IMR-90 (cell line): ENCODE measurements around the gene CDCP2. TPM values are rescaled to one million over a fixed set of nuclear protein-coding genes. Genes with fewer than 3 reads are reported as not detected.

Experiments used
- ATAC-seq: fragments of 200-7000 bp; cut with Tn5 transposase; 2 replicates; pipeline ENCODE4 v1.9.1; 2020; ENCODE audit warnings: low read depth, mild to moderate bottlenecking, moderate library complexity
- BruUV-seq: library from RNA; stranded (reverse); fragments of 400-500 nt; replicated peaks from 2 replicates; lab custom pipeline; 2021; lab: Mats Ljungman, UMichigan
- CTCF ChIA-PET: fragments of 300-600 bp; formaldehyde crosslinking; extraction: SDS; loops from one replicate; lab custom pipeline; 2021; ENCODE audit warnings: antibody characterized with exemption; lab: Yijun Ruan, JAX
- POLR2A ChIA-PET: fragments of 300-600 bp; sonication (Branson Sonifier 250); formaldehyde crosslinking; loops from one replicate; lab custom pipeline; 2022; ENCODE audit warnings: antibody characterized with exemption; ENCODE audit not compliant: unreplicated experiment; lab: Charles Lee
- DNase-seq: peaks from one replicate; pipeline ENCODE4 v3.0.0; 2013
- H2AFZ ChIP-seq: replicated peaks from 2 replicates; pipeline ENCODE3; 2013; ENCODE audit warnings: low read length, mild to moderate bottlenecking; ENCODE audit not compliant: poor library complexity
- H2AK5ac ChIP-seq: 2 replicates; pipeline ENCODE4 v1.6.1; 2013; ENCODE audit warnings: low read depth, low read length, inconsistent platforms
- H2AK9ac ChIP-seq: replicated peaks from 2 replicates; pipeline ENCODE3; 2013; ENCODE audit warnings: mild to moderate bottlenecking, low read depth, low read length, moderate library complexity; ENCODE audit not compliant: poor library complexity
- H2BK120ac ChIP-seq: 2 replicates; pipeline ENCODE4 v1.6.1; 2013; ENCODE audit warnings: low read depth, low read length, inconsistent platforms
- H2BK15ac ChIP-seq: 3 replicates; pipeline ENCODE4 v1.6.1; 2013; ENCODE audit warnings: low read depth, low read length, inconsistent platforms
- H2BK20ac ChIP-seq: 2 replicates; pipeline ENCODE4 v1.6.1; 2013; ENCODE audit warnings: low read depth, mild to moderate bottlenecking, inconsistent platforms, low read length, moderate library complexity
- H2BK5ac ChIP-seq: 2 replicates; pipeline ENCODE4 v1.6.1; 2013; ENCODE audit warnings: mild to moderate bottlenecking, low read depth, low read length, inconsistent platforms; ENCODE audit not compliant: poor library complexity, severe bottlenecking
- H3K14ac ChIP-seq: replicated peaks from 2 replicates; pipeline ENCODE4 v1.6.1; 2013; ENCODE audit warnings: low read depth, low read length, inconsistent platforms
- H3K18ac ChIP-seq: 2 replicates; pipeline ENCODE4 v1.6.1; 2013; ENCODE audit warnings: low read depth, low read length, control low read depth
- H3K23ac ChIP-seq: 2 replicates; pipeline ENCODE4 v1.6.1; 2013; ENCODE audit warnings: low read depth, low read length, inconsistent platforms
- H3K27ac ChIP-seq: 2 replicates; pipeline ENCODE4 v1.5.1; 2013; ENCODE audit warnings: mild to moderate bottlenecking, control low read depth, low read length; ENCODE audit not compliant: insufficient read depth
- H3K27me3 ChIP-seq: 2 replicates; pipeline ENCODE4 v1.6.1; 2013; ENCODE audit warnings: low read length; ENCODE audit not compliant: control insufficient read depth, insufficient read depth
- H3K36me3 ChIP-seq: 2 replicates; pipeline ENCODE4 v1.6.1; 2013; ENCODE audit warnings: low read length, mixed read lengths; ENCODE audit not compliant: control insufficient read depth, insufficient read depth
- H3K4ac ChIP-seq: 2 replicates; pipeline ENCODE4 v1.6.1; 2013; ENCODE audit warnings: low read depth, low read length, inconsistent platforms
- H3K4me1 ChIP-seq: 2 replicates; pipeline ENCODE4 v1.6.1; 2013; ENCODE audit warnings: low read length, mixed read lengths; ENCODE audit not compliant: control insufficient read depth, insufficient read depth
- H3K4me2 ChIP-seq: 2 replicates; pipeline ENCODE4 v1.6.1; 2013; ENCODE audit warnings: low read depth, mild to moderate bottlenecking, control low read depth, low read length, moderate library complexity
- H3K4me3 ChIP-seq: 2 replicates; pipeline ENCODE4 v1.5.1; 2013; ENCODE audit warnings: low read depth, mild to moderate bottlenecking, control low read depth, low read length, moderate library complexity; ENCODE audit not compliant: insufficient read depth
- H3K56ac ChIP-seq: 2 replicates; pipeline ENCODE4 v1.6.1; 2013; ENCODE audit warnings: low read length, inconsistent platforms; ENCODE audit not compliant: insufficient read depth; ENCODE audit errors: extremely low read depth
- H3K79me1 ChIP-seq, 2 experiments: 2 replicates each; pipeline ENCODE4 v1.6.1; 2013; ENCODE audit warnings: low read length in 2 of 2, inconsistent platforms in 1 of 2, low read depth in 1 of 2
- H3K9ac ChIP-seq: 2 replicates; pipeline ENCODE4 v1.6.1; 2013; ENCODE audit warnings: low read depth, low read length, control low read depth
- H3K9me1 ChIP-seq: 2 replicates; pipeline ENCODE4 v1.6.1; 2013; ENCODE audit warnings: low read length, inconsistent platforms; ENCODE audit not compliant: insufficient read depth
- H3K9me3 ChIP-seq: 2 replicates; pipeline ENCODE4 v1.6.1; 2013; ENCODE audit warnings: low read length; ENCODE audit not compliant: control insufficient read depth, insufficient read depth
- H4K20me1 ChIP-seq: 2 replicates; pipeline ENCODE4 v1.6.1; 2013; ENCODE audit warnings: low read length, inconsistent platforms; ENCODE audit not compliant: insufficient read depth
- H4K5ac ChIP-seq: 2 replicates; pipeline ENCODE4 v1.6.1; 2013; ENCODE audit warnings: mild to moderate bottlenecking, low read depth, low read length, control low read depth
- H4K8ac ChIP-seq, 2 experiments: 2 replicates each; pipeline ENCODE4 v1.6.1; 2013; ENCODE audit warnings: low read depth in 2 of 2, low read length in 2 of 2, control low read depth in 1 of 2, inconsistent platforms in 1 of 2
- H4K91ac ChIP-seq: 2 replicates; pipeline ENCODE4 v1.6.1; 2013; ENCODE audit warnings: low read depth, low read length, inconsistent platforms; ENCODE audit not compliant: insufficient read depth
- BHLHE40 ChIP-seq: fragments of 150-350 bp; IDR thresholded peaks from 2 replicates; pipeline ENCODE4 v1.6.1; 2016; ENCODE audit warnings: mild to moderate bottlenecking, low read depth, low read length
- CEBPB ChIP-seq: IDR thresholded peaks from 2 replicates; pipeline ENCODE4 v1.6.1; 2012; ENCODE audit warnings: low read depth, low read length, improper control_type of control experiment
- CHD1 ChIP-seq: IDR thresholded peaks from 2 replicates; pipeline ENCODE4 v1.6.1; 2012; ENCODE audit warnings: low read depth, low read length, improper control_type of control experiment
- CTCF ChIP-seq: conservative IDR thresholded peaks from 2 replicates; pipeline ENCODE4 v1.5.1; 2012; ENCODE audit warnings: mild to moderate bottlenecking, low read depth, low read length, improper control_type of control experiment
- ELK1 ChIP-seq: fragments of 150-350 bp; IDR thresholded peaks from 2 replicates; pipeline ENCODE4 v1.6.1; 2016; ENCODE audit warnings: low read depth, mild to moderate bottlenecking, low read length, moderate library complexity, borderline replicate concordance
- FOS ChIP-seq: fragments of 150-350 bp; IDR thresholded peaks from 2 replicates; pipeline ENCODE4 v1.6.1; 2016; ENCODE audit warnings: low read depth, low read length
- MAFK ChIP-seq: IDR thresholded peaks from 2 replicates; pipeline ENCODE4 v1.6.1; 2012; ENCODE audit warnings: low read depth, low read length, improper control_type of control experiment
- MAZ ChIP-seq: IDR thresholded peaks from 2 replicates; pipeline ENCODE4 v1.6.1; 2012; ENCODE audit warnings: low read depth, mild to moderate bottlenecking, low read length, improper control_type of control experiment, moderate library complexity, borderline replicate concordance
- MXI1 ChIP-seq: IDR thresholded peaks from 2 replicates; pipeline ENCODE4 v1.6.1; 2012; ENCODE audit warnings: low read depth, mild to moderate bottlenecking, low read length, moderate library complexity, borderline replicate concordance
- NFE2L2 ChIP-seq: fragments of 150-350 bp; IDR thresholded peaks from 2 replicates; pipeline ENCODE4 v1.6.1; 2016; ENCODE audit warnings: low read depth, mild to moderate bottlenecking, low read length
- POLR2A ChIP-seq: IDR thresholded peaks from 2 replicates; pipeline ENCODE4 v1.6.1; 2012; ENCODE audit warnings: mild to moderate bottlenecking, low read depth, low read length
- RAD21 ChIP-seq: IDR thresholded peaks from 2 replicates; pipeline ENCODE4 v1.6.1; 2012; ENCODE audit warnings: low read length, improper control_type of control experiment
- RCOR1 ChIP-seq: IDR thresholded peaks from 2 replicates; pipeline ENCODE4 v1.6.1; 2012; ENCODE audit warnings: mild to moderate bottlenecking, low read length, improper control_type of control experiment; ENCODE audit not compliant: insufficient replicate concordance
- RFX5 ChIP-seq: IDR thresholded peaks from 2 replicates; pipeline ENCODE4 v1.8.0; 2012; ENCODE audit warnings: low read depth, mild to moderate bottlenecking, low read length, moderate library complexity
- SMC3 ChIP-seq: fragments of 150-350 bp; IDR thresholded peaks from 2 replicates; pipeline ENCODE4 v1.6.1; 2016; ENCODE audit warnings: low read depth, mild to moderate bottlenecking, antibody characterized with exemption, low read length, moderate library complexity
- USF2 ChIP-seq: fragments of 150-350 bp; IDR thresholded peaks from 2 replicates; pipeline ENCODE4 v1.6.1; 2017; ENCODE audit warnings: mild to moderate bottlenecking, antibody characterized with exemption, low read length, low read depth
- WGBS, 2 experiments: methylation state at CpG; one replicate each; pipeline versions ENCODE4 v1.1.5 to v1.1.7; 2013; ENCODE audit warnings: missing lambda C conversion rate in 2 of 2; ENCODE audit not compliant: insufficient read length in 1 of 2; ENCODE audit errors: extremely low coverage in 2 of 2; 5-methylcytosine and 5-hydroxymethylcytosine counted together
- dilution Hi-C: fragments of 300-500 bp; cut with HindIII; formaldehyde crosslinking; loops from one replicate; pipeline ENCODE4 v1.14.3; 2018; ENCODE audit warnings: low sequenced_read_pairs; ENCODE audit not compliant: unreplicated experiment
- in situ Hi-C: fragments of 300-500 bp; cut with MboI; formaldehyde crosslinking; loops from 3 replicates; pipeline ENCODE4 v1.14.3; 2019; ENCODE audit warnings: low sequenced_read_pairs, inconsistent platforms, mixed read lengths
- intact Hi-C: fragments of 100-400 bp; cut with micrococcal nuclease; formaldehyde crosslinking; loops from 2 replicates; pipeline ENCODE4 v1.10.0; 2022
- polyA plus RNA-seq, 3 experiments: library from polyadenylated mRNA; depleted of rRNA; stranded (reverse); fragments of >200 nt; gene quantifications; 2 replicates each; pipeline ENCODE4 v1.2.3, GENCODE V29; 2012; ENCODE audit warnings: low replicate concordance in 1 of 3
- total RNA-seq: library from RNA; depleted of rRNA; stranded (reverse); fragments of >200 nt; gene quantifications from 2 replicates; pipeline ENCODE4 v1.2.3, GENCODE V29; 2012

The CDCP2 gene
- total and polyA plus RNA-seq, 2 of the 4 experiments (the other 2 are of a cell fraction): not detected

GRCh38 chr1:54157401-54157800 is 4.6 kb upstream of the CDCP2 start:
- H3K4me3 ChIP-seq: no peak overlapping the region
- TF ChIP-seq CTCF (no peak), CEBPB (no peak), RAD21 (no peak), MAFK (no peak), RCOR1 (no peak), ELK1 (no peak), SMC3 (no peak), FOS (no peak), USF2 (no peak), POLR2A (no peak), NFE2L2 (no peak), BHLHE40 (no peak), RFX5 (no peak), MXI1 (no peak), CHD1 (no peak), MAZ (no peak)
- WGBS, 2 experiments: no CpG with 5 or more reads among the region's 6 CpGs
- no peak overlapping the region for H3K4ac ChIP-seq
- dilution Hi-C loops (no loop called here), in situ Hi-C loops (no loop called here), intact Hi-C loops (no loop called here)
- no peak overlapping the region for H4K8ac ChIP-seq
- no peak overlapping the region for H3K23ac ChIP-seq
- no peak overlapping the region for H4K5ac ChIP-seq
- ChIA-PET CTCF (no interaction called here), POLR2A (no interaction called here)
- BruUV-seq: no TSS peak
- no peaks in the 10 kb centered on the region for H3K79me1 ChIP-seq
- H3K4me1 ChIP-seq: peaks cover 6% of the 10 kb centered on the region
- no peak overlapping the region for H2AK9ac ChIP-seq
- no peak overlapping the region for H3K56ac ChIP-seq
- H2BK15ac ChIP-seq: no peak overlapping the region
- no peak overlapping the region for H4K91ac ChIP-seq
- no peak overlapping the region for H2AFZ ChIP-seq
- no peak overlapping the region for H2BK5ac ChIP-seq
- DNase-seq: no peak
- H2BK120ac ChIP-seq: no peak overlapping the region
- no peak for ATAC-seq
- H3K27me3 ChIP-seq: peaks cover 7% of the 10 kb centered on the region; the same call in 1 of the 2 replicates
- no peaks in the 10 kb centered on the region for H4K20me1 ChIP-seq
- no peak overlapping the region for H3K4me2 ChIP-seq
- H3K36me3 ChIP-seq: no peaks in the 10 kb centered on the region
- H3K14ac ChIP-seq: no peak overlapping the region
- H2AK5ac ChIP-seq: no peak overlapping the region
- no peaks in the 10 kb centered on the region for H3K9me3 ChIP-seq
- no peak overlapping the region for H3K27ac ChIP-seq
- no peak overlapping the region for H3K18ac ChIP-seq
- no peak overlapping the region for H2BK20ac ChIP-seq
- H3K9me1 ChIP-seq: peaks cover 12% of the 10 kb centered on the region; the same call in 1 of the 2 replicates
- H3K9ac ChIP-seq: no peak overlapping the region
